Thoracic aorta (tissue), 2 donors: ENCODE results near the gene CZIB. TPM values are rescaled to one million over a fixed set of nuclear protein-coding genes. Genes with fewer than 3 reads are reported as not detected.

Experiments used
- ATAC-seq: fragments of 150-250 bp; one replicate; pipeline ENCODE4 v1.8.0; 2017; ENCODE audit warnings: low read depth; ENCODE audit not compliant: insufficient number of reproducible peaks, low FRiP score
- DNase-seq: peaks from one replicate; pipeline ENCODE4 v3.0.0-alpha.2; 2020; ENCODE audit warnings: low spot score
- H3K27ac ChIP-seq, 2 donors: fragments of 200-600 bp; sonication (generic); 1 replicate in 1 of 2; 2 replicates in 1 of 2; pipeline ENCODE4 v1.5.1; 2016; ENCODE audit warnings: mild to moderate bottlenecking in 2 of 2, moderate library complexity in 2 of 2
- H3K27me3 ChIP-seq: fragments of 200-600 bp; sonication (generic); replicated peaks from 2 replicates; pipeline ENCODE4 v1.6.0; 2016; ENCODE audit warnings: mild to moderate bottlenecking; ENCODE audit not compliant: insufficient read depth
- H3K36me3 ChIP-seq: fragments of 200-600 bp; sonication (generic); one replicate; pipeline ENCODE4 v1.5.1; 2016
- H3K4me1 ChIP-seq, 2 donors: fragments of 200-600 bp; sonication (generic); 1 replicate in 1 of 2; 2 replicates in 1 of 2; pipeline versions ENCODE4 v1.5.1 to v1.6.0; 2016; ENCODE audit warnings: low read depth in 2 of 2, mild to moderate bottlenecking in 1 of 2; ENCODE audit not compliant: control insufficient read depth in 1 of 2
- H3K4me3 ChIP-seq: fragments of 200-600 bp; sonication (generic); 2 replicates; pipeline ENCODE4 v1.5.1; 2016; ENCODE audit warnings: mild to moderate bottlenecking
- H3K9me3 ChIP-seq: fragments of 200-600 bp; sonication (generic); 2 replicates; pipeline ENCODE4 v1.5.1; 2016
- total RNA-seq, 2 donors: library from RNA; depleted of rRNA; stranded (reverse); fragments of >200 nt; gene quantifications; one replicate each; pipeline versions ENCODE4 v1.1.0 to v1.2.3, GENCODE V29; 2016
- TF ChIP-seq, protein P1 (sequence below): fragments of 200-600 bp; sonication (generic); IDR thresholded peaks from one replicate; pipeline ENCODE4 v1.5.1; 2019; ENCODE audit warnings: antibody characterized with exemption

Gene CZIB
- total RNA-seq, 2 donors from 2014 or later, result 46.4 to 49.6 TPM

DNA sequence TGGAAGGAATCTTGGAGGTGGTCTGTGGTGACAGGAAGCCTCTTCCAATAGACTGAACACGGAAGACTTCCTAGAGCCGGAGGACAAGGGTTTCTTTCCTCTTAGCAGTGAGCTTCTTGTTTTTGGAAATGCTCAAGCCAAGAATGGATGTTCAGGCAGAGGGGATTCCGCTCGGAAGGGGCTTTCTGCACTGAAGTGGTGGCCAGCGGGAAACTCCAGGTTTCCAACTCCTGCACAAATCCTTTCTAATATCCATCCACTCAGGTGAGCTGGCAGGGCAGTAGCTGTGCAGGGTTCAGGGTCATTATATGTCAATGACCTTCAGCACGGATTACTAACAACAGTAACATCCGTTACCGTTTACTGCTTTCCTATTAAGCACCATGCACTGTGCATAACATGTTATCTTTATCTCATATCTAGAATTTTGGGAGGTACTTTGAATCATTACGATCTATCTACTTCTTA, 24.4 kb downstream of the CZIB start:
- H3K9me3 ChIP-seq, result no peaks in the 10 kb centered on the region
- ATAC-seq (no peak), DNase-seq (no peak)
- peak overlapping the region; percentile 84 to 99 for H3K27ac ChIP-seq
- TF ChIP-seq, protein P1, sequence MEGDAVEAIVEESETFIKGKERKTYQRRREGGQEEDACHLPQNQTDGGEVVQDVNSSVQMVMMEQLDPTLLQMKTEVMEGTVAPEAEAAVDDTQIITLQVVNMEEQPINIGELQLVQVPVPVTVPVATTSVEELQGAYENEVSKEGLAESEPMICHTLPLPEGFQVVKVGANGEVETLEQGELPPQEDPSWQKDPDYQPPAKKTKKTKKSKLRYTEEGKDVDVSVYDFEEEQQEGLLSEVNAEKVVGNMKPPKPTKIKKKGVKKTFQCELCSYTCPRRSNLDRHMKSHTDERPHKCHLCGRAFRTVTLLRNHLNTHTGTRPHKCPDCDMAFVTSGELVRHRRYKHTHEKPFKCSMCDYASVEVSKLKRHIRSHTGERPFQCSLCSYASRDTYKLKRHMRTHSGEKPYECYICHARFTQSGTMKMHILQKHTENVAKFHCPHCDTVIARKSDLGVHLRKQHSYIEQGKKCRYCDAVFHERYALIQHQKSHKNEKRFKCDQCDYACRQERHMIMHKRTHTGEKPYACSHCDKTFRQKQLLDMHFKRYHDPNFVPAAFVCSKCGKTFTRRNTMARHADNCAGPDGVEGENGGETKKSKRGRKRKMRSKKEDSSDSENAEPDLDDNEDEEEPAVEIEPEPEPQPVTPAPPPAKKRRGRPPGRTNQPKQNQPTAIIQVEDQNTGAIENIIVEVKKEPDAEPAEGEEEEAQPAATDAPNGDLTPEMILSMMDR, result no peak
- peaks cover 13 to 41% of the 10 kb centered on the region in 2 donors for H3K4me1 ChIP-seq
- no peaks in the 10 kb centered on the region for H3K27me3 ChIP-seq
- H3K36me3 ChIP-seq, result no peaks in the 10 kb centered on the region
- peak overlapping the region; percentile 87 for H3K4me3 ChIP-seq

DNA sequence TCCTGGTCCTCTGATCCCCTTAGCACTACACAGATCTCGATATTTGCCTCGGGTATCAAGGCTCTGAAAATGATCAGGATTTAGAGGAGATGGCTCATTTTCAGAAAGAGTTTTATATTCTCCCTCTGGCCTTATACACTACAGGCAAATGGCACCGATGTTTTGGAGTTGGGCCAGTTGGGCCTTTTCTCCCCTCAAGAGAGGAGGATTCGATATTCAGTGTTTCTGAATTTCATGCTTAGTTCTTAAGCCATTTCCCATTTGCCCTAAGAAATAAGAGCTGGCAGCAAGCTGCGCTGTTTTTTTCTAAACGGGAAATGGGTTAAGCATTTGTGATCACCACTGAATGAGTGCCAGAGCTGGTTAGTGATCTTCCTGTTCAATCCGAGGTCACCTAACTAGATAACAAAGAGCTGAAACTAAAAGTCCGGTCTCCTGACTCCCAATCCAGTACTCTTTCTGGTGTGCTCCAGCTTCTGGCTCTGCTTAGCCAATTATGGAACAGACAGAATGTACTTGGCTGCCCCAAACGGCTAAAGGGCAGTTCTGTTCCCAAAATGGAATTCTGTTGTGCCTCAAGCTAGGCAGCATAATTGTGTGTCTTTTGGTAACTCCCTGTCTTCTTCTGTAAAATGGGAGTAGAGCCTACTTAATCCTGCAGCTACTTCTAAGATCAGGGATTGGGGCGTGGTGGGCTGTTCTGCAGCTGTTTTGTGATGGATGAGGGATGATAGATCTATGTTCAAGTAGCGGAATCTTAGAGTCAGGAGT, 25.0 kb downstream of the CZIB start:
- Histone ChIP-seq H3K27ac (peak overlapping the region; percentile 84 to 99), H3K9me3 (no peaks in the 10 kb centered on the region), H3K27me3 (no peaks in the 10 kb centered on the region), H3K4me1 (peaks cover 13 to 41% of the 10 kb centered on the region in 2 donors), H3K36me3 (no peaks in the 10 kb centered on the region), H3K4me3 (peak overlapping the region; percentile 87)
- TF ChIP-seq, protein P1, result no peak
- ATAC-seq, result no peak
- DNase-seq, result no peak

DNA sequence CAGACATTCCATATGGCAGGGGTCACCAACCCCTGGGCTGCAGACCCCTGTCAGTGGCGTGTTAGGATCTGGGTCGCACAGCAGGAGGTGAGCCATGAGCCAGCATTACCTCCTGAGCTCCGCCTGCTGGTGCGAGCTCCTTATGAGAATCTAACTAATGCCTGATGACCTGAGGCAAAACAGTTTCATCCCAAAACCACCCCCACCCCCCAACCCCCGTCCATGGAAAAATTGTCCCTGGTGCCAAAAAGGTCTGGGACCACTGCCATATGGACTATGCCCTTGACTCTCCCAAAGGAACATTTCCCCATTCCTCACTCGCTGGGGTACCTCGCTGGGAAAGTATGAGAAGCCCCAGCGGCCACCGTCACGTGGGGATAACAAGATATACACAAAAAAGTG, 30.2 kb downstream of the CZIB start:
- Histone ChIP-seq H3K4me3 (no peak overlapping the region), H3K9me3 (no peaks in the 10 kb centered on the region), H3K27me3 (no peaks in the 10 kb centered on the region), H3K27ac (no peak overlapping the region), H3K4me1 (peaks cover 0 to 2% of the 10 kb centered on the region in 2 donors), H3K36me3 (no peaks in the 10 kb centered on the region)
- ATAC-seq (no peak), DNase-seq (no peak)
- TF ChIP-seq, protein P1, result no peak

DNA sequence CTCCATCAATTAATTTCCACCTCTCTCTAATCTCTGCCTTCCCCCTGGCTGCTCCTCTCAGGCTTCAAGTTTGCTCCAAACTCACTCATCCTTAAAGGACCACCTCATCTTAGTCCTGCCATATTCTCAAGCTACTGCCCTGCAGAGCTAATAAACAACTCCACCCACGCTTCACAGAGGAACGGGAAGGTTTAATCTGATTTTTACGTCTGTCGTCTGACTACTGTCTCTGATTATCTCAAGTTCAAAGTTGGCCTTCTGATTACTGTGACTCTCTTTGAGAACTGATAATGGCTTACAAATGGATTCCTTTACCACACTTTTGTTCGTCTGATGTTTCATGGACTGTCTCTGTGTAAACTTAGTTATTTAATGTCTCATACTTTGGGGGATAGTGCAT, 31.4 kb downstream of the CZIB start:
- no peak for ATAC-seq
- Histone ChIP-seq H3K36me3 (no peaks in the 10 kb centered on the region), H3K4me1 (no peaks in the 10 kb centered on the region), H3K27me3 (no peaks in the 10 kb centered on the region), H3K9me3 (no peaks in the 10 kb centered on the region), H3K27ac (no peak overlapping the region), H3K4me3 (no peak overlapping the region)
- DNase-seq, result no peak
- TF ChIP-seq, protein P1, result no peak

DNA sequence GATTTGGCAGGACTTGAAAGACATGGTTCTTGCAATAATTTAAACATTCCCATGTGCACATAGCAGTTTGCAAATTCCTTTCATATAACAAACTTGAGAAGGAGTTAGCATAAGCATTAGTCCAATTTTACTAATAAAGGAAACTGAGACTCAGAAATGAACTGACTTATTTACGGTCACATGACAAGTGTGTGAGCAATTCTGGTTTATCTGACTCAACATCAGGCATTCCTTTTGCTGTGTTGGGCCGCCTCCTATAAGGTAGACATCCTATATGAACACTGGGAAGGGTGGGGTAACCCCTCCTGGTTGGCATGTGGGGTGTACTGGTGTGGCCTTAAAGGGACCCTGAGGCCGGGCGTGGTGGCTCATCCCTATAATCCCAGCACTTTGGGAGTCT, 32.3 kb downstream of the CZIB start:
- H3K27ac ChIP-seq, result no peak overlapping the region
- TF ChIP-seq, protein P1, result no peak
- H3K36me3 ChIP-seq, result no peaks in the 10 kb centered on the region
- H3K4me1 ChIP-seq, result no peaks in the 10 kb centered on the region
- H3K9me3 ChIP-seq, result no peaks in the 10 kb centered on the region
- no peak overlapping the region for H3K4me3 ChIP-seq
- ATAC-seq (no peak), DNase-seq (no peak)
- H3K27me3 ChIP-seq, result no peaks in the 10 kb centered on the region
